Fibroblast of pulmonary artery (primary cell): ENCODE results near the gene CASP10.

Source experiments
- DNase-seq: peaks from one replicate; pipeline ENCODE4 v3.0.0-alpha.2; 2010; ENCODE audit warnings: low read depth
- H3K4me3 ChIP-seq: replicated peaks from 2 replicates; pipeline ENCODE4 v1.5.1; 2011; ENCODE audit warnings: low read depth, mild to moderate bottlenecking, control low read depth, low read length, moderate library complexity
- CTCF ChIP-seq: IDR thresholded peaks from 2 replicates; pipeline ENCODE4 v1.5.1; 2011; ENCODE audit warnings: mild to moderate bottlenecking, control low read depth, low read length, inconsistent platforms; ENCODE audit errors: missing control alignments

CASP10 gene

GRCh38 chr2:201151127-201151981 is 31.6 kb upstream of the CASP10 start:
- TF ChIP-seq CTCF: no peak
- H3K4me3 ChIP-seq: no peak overlapping the region
- DNase-seq: peak; percentile 90

- no peak overlapping the region for H3K4me3 ChIP-seq
- TF ChIP-seq CTCF: no peak
- DNase-seq: no peak
Measured at GRCh38 chr2:201152517-201152916, 30.4 kb upstream of the CASP10 start.

GRCh38 chr2:201152999-201153815 is 29.7 kb upstream of the CASP10 start:
- TF ChIP-seq CTCF: no peak
- DNase-seq: no peak

GRCh38 chr2:201154615-201155399 is 28.1 kb upstream of the CASP10 start:
- TF ChIP-seq CTCF: no peak
- H3K4me3 ChIP-seq: no peak overlapping the region
- DNase-seq: no peak

More at GRCh38 chr2:201152999-201153815, 29.7 kb upstream of the CASP10 start:
- no peak overlapping the region for H3K4me3 ChIP-seq

- no peak overlapping the region for H3K4me3 ChIP-seq
- no peak for TF ChIP-seq CTCF
- no peak for DNase-seq
Measured at GRCh38 chr2:201156036-201156435, 26.9 kb upstream of the CASP10 start.

GRCh38 chr2:201156640-201157039 is 26.3 kb upstream of the CASP10 start:
- TF ChIP-seq CTCF: no peak
- no peak for DNase-seq
- H3K4me3 ChIP-seq: no peak overlapping the region
